HCEC 1CT (cell line): ENCODE results near the gene ERV3-1.
A peak's percentile ranks its signal among the peaks of the same experiment; 100 is the strongest.
"Not testable (repeated sequence)": the region's sequence is repeated elsewhere in the genome, so short reads cannot be mapped to it uniquely, and the experiment has no call there.

Experiments used
- DNase-seq: peaks from one replicate; pipeline ENCODE4 v3.0.0-alpha.2; 2017

Gene ERV3-1, protein sequence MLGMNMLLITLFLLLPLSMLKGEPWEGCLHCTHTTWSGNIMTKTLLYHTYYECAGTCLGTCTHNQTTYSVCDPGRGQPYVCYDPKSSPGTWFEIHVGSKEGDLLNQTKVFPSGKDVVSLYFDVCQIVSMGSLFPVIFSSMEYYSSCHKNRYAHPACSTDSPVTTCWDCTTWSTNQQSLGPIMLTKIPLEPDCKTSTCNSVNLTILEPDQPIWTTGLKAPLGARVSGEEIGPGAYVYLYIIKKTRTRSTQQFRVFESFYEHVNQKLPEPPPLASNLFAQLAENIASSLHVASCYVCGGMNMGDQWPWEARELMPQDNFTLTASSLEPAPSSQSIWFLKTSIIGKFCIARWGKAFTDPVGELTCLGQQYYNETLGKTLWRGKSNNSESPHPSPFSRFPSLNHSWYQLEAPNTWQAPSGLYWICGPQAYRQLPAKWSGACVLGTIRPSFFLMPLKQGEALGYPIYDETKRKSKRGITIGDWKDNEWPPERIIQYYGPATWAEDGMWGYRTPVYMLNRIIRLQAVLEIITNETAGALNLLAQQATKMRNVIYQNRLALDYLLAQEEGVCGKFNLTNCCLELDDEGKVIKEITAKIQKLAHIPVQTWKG

DNA sequence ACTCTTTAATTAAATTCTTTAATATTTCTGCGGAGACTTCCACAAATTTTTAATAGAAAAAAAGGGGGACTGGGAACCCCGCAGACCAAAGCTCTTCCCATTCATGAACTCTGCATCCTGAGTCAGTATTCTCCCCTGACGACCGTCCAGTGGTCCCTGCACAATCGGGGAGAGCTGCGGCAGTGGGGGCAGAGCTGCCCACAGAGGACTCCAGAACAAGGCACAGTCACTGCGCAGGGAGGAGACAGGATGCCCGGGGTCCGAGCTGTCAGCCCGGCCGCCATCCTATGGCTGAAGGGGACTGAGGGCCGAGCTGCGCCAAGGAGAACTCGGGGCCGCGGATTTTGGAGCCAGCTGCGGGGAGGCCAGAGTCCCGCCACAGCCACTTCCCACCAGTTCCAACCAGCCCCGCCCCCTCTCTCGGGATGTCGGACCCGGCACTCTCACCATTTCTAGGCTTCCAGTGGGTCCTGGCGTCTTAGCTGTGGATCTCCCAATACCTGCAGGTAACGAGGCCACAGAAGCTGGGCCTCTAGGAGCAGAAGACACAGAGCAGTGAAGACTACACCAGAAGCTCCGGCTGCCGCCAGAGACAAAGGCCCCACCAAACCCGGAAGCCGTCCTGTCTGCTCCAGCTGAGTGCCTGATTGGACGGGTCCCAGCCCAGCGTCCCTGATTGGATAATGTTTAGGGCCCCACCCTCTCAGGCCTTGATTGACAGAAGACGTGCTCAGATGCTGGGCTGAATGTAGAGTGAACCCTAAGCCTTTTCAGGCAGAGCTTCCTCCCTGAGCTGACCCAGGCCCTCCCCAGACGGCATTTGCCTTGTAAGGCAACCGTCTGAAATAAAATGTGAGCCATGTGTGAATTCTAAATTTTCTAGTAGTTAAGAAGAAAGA, at the start of gene ERV3-1:
TSS of gene ERV3-1 (minus strand) at position 594 of the 899 bp plus-strand sequence. CDS start 13,661 bp downstream, outside the sequence.
- DNase-seq, result peak; percentile 91

DNA sequence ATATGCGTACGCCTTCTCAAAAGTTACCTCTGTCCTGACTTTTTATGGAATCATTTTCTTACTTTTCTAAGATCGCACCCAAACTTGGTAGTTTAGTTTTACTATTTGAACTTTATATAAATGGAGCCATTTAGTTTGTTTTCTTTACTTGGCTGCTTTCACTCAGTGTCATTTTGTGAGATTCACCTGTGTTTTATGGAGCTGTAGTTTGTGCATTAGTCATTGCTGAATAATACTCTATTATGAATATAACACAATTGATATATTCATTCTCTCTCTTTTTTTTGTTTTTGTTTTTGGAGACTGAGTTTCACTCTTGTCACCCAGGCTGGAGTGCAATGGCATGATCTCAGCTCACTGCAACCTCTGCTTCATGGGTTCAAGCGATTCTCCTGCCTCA, 49.3 kb upstream of the ERV3-1 start:
- not testable (repeated sequence) for DNase-seq

DNA sequence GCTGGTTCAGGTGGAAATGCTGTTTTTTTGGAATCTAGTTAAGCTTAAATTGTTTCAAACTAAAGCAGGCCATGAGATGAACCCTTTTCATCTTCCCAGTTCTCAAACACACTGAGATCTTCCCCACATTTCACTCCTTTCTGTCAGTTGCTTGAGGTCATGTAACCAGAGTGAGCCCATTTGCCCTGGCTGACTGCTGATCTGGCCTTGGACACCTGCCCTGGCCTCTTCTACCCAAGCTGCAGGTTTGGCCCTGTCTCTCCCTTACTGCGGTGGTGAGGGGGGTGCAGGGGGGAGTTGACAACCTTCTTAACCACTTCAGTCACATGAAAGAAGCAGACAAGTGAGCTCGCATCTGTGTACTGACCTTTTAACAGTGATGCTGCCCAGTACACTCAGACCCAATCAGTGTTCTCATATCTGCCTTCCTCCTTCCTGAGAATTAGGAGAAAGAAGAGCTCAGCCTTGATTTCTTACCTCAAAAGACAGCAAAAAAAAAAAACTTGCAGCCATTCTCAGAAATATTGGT, 48.0 kb upstream of the ERV3-1 start:
- DNase-seq, result not testable (repeated sequence)

DNA sequence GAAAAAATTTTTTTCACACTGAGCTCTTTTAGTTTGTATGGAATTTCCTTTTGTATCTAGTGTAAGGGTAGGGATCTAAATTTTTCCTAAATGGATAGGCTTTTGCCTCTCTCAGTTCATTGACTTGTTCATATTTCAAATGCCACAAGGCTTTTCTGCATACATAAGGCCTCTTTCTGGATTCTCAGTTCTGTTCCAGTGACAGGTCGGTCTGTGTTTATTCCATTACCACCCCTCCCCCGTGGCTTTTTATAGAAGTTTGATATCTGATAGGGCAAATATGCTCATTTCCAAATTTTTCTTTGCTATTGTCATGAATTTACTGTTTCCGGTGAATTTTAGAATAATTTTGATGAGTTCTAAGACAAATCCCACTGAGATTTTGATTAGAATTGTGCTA, 45.2 kb upstream of the ERV3-1 start:
- not testable (repeated sequence) for DNase-seq

DNA sequence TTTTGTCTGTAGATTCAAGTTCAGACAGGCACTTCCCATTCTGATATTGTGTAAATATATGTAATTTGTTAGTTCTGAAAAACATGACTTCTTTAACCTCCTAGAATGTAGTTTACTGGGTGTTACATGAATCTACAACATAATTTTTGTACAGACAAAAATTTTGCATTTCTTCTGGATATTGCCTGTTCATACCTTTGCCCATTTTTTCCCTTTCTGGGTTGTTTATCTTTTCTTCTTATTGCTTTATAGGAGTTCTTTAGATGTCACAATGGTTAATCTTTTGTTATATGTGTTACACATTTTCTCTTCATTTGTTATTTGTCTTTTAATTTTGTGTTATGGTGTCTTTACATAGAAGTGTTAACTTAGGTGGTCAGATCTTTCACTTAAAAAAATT, 44.7 kb upstream of the ERV3-1 start:
- DNase-seq, result not testable (repeated sequence)

DNA sequence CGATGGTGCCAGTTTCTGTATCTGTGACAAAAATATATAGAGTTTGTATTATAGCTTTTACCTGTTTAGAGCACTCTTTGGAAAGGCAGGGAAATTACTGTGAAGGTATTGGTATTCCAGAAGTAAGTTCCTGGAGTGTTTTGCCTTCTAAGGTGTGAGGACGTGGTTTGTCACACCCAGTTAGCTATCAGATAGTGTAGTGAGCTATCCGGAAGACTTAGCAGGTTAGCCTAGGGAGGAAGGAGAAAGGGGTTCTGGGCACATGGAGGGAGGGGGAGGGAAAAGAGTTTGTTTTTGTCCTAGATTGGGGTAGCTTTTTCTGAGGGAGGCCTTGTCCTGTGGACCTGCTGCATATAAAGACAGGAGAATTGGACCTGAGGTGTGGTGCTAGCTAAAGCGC, 39.8 kb upstream of the ERV3-1 start:
- not testable (repeated sequence) for DNase-seq

DNA sequence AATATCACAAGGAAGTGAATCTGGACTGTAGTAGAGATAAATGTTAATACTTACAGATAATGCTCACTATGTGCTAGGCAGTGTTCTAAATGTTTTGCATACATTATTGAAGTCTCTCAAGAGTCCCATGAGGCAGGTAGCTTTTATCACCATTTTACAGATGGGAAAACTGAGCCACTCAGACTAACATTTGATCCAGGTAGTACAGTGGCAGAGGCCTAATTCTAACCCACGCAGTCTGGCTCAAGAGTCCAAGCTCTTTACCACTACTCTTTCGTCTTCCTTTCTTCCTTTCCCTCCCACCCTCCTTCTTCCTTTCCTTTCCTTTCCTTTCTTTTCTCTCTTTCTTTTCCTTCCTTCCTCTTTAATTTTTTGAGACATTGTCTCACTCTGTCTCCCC, 39.1 kb upstream of the ERV3-1 start:
- not testable (repeated sequence) for DNase-seq

DNA sequence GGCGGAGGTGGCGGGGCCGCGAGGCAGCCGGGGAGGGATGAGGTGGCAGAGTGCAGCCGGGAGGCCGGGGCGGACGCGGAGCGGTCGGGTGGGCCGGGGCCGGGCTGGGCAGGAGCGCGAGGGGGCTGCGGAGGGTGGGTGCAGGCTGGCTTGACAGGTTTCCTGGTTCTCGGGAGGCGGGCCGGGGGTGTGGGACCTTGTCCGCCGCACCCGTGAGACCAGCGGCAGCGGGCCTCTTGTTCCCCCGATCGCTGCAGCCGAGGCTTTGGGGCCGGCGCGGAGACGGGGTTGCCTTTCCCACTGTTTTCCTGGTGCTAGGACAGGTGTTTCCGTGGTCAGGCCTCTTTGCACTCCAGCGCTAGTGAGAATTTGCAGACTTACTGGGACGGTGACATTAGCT, 32.3 kb upstream of the ERV3-1 start:
- peak; percentile 1 for DNase-seq

DNA sequence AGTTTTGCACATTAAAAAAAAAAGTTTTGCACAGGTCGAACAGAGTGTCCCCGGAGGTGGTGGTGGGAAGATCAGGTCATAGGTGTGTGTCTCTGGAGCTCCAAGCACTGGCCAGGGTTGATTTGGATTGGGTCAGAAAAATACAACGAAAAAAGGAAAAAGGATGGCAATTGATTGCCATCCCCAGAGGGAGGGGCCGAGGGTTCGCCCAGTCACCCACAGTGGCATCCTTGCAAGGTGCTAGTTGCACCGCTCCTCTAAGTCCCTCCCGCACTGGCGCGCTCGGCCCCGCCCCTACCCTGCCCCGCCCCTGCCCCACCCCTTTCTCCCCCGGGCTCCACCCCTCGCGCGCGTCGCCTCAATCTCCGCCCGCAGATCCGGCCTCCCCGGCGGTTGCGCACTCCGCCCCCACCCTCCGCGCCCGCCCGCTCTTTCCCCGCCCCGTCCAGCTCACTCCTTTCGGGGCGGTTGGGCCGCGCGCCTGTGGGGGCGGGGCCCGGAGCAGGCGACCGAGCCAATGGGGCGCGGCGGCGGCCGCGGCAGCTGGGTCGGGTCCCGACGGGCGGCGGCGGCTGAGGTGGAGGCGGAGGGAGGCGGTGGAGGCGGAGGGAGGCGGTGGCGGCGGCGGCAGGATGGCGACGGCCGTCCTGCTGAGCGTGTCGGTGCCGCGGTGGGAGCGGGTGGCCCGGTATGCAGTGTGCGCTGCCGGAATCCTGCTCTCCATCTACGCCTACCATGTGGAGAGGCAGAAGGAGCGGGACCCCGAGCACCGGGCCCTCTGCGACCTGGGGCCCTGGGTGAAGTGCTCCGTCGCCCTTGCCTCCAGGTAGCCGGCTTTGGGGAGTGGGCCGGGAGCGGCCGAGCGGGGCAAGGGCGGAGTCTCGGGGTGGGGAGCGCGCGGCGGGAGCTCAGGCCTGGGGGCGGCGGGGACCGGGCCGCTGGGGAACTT, 31.5 kb upstream of the ERV3-1 start:
- peak; percentile 92 for DNase-seq

DNA sequence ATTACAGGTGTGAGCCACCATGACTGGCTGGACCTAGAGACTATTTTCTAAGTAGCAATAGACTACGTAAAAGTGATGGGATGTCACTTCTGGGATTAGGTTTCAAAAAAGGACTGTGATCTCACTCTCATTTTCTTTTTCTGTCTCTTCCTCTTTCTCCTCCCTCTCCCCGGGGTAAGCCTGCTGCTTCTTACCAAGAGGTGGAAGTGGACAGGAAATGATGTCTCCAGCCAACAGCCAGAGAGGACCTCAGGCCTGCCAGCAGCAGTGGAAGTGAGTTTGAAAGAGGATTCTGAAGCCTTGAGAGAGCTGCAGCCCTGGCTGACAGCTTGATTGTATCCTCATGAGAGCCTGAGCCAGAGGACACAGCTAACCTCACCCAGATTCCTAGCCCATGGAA, 30.0 kb upstream of the ERV3-1 start:
- not testable (repeated sequence) for DNase-seq

DNA sequence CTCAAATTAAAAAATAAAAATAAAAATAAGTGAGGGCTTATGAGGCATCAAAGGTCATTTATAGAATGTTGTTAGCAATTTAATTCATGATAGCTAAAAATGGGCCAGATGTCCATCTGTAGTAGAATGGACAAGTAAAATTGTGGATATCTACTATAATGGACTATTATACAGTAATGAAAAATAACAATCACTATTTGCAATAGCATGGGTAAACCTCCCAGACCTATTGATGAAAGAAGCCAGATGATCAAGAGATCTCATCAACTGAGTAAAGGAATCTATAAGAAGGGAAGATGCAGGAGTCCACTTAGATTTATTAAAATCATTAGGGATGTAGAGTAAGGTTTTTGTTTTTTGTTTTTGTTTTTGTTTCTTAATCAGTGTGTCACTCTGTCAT, 29.0 kb upstream of the ERV3-1 start:
- DNase-seq, result not testable (repeated sequence)

DNA sequence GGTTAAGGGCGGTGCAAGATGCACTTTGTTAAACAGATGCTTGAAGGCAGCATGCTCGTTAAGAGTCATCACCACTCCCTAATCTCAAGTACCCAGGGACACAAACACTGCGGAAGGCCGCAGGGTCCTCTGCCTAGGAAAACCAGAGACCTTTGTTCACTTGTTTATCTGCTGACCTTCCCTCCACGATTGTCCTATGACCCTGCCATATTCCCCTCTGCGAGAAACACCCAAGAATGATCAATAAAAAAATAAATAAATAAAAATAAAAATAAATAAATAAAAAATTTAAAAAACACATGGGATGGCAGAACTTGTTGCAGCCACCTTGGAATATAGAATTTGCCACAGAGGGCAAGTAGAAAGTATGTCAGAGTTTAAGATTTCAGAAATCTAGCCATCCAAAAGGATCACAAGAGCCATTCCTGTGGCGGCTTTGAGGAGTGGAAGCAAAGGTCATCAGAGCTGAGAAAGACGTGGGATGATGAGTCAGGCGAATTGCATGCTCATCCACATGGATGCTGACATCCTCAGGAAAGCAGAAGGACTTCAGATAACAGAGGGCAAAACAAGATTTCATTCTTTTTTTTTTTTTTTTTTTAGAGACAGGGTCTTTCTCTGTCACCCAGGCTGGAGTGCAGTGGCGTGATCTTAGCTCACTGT, 27.8 kb upstream of the ERV3-1 start:
- peak; percentile 25 for DNase-seq

DNA sequence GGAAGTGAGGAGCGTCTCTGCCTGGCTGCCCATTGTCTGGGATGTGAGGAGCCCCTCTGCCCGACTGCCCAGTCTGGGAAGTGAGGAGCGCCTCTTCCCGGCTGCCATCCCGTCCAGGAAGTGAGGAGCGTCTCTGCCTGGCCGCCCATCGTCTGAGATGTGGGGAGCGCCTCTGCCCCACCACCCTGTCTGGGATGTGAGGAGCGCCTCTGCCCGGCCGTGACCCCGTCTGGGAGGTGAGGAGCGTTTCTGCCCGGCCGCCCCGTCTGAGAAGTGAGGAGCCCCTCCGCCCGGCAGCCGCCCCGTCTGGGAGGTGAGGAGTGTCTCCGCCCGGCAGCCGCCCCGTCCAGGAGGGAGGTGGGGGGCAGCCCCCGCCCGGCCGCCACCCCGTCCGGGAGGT, 26.9 kb upstream of the ERV3-1 start:
- not testable (repeated sequence) for DNase-seq

DNA sequence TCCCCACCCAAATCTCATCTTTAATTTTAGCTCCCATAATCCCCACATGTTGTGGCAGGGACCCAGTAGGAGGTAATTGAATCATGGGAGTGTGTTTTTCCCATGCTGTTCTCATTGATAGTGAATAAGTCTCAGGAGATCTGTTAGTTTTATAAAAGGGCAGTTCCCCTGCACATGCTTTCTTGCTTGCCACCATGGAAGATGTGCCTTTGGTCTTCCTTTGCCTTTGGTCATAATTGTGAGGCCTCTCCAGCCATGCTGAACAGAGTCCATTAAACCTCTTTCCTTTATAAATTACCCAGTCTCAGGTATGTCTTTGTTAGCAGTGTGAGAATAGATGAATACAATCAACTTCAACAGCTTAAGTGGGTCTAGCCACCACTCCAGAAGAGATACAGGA, 18.5 kb upstream of the ERV3-1 start:
- not testable (repeated sequence) for DNase-seq

DNA sequence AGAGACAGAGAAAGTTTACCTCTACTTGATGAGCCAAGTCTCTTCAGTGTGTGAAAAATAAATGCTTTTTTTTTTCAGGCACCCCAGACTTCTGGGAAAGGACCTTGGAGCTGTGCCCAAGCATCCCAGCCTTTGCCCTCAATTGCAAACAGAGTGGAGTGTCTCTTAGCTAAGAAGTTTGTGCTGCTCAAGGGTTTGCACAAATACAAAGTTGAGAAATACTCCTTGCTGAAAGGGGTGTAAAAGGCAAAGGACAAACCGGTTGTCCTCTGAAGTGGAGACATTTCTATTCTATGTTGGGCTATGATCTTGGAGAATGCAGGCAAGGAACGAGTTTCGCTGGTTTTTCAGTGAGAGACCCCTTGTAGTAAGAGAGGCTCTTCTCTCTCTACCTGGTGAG, 14.5 kb upstream of the ERV3-1 start:
- DNase-seq, result not testable (repeated sequence)

DNA sequence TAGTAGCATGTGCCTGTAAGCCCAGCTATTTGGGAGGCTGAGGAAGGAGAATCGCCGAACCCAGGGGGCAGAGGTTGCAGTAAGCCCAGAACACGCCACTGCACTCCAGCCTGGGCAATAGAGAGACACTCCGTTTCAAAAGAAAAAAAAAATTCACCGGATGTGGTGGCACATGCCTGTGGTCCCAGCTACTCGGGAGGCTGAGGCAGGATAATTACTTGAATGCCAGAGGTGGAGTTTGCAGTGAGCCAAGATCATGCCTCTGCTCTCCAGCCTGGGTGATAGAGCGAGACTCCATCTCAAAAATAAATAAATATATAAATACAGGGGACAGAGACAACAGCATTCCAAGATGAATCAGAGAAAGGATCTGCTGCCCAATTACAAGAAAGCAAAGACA, 3.4 kb upstream of the ERV3-1 start:
- DNase-seq, result not testable (repeated sequence)

DNA sequence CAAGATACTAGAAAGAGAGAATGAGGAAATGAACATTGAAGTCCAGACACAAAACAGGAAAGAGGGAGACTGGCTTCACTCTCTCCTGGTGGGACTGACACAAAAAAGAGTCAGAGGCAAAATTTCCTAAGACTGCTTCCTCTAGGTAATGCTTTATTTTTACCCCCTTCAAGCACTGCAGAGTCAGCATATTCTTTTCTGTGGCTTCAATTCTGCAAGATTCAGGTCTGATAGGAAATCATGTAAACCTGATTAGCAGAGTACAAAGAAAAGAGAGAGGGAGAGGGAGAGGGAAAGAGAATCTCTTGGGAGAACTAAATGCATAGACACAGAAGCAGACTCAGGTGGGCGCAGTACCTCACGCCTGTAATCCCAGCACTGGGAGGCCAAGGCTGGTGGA, 2.9 kb upstream of the ERV3-1 start:
- not testable (repeated sequence) for DNase-seq

DNA sequence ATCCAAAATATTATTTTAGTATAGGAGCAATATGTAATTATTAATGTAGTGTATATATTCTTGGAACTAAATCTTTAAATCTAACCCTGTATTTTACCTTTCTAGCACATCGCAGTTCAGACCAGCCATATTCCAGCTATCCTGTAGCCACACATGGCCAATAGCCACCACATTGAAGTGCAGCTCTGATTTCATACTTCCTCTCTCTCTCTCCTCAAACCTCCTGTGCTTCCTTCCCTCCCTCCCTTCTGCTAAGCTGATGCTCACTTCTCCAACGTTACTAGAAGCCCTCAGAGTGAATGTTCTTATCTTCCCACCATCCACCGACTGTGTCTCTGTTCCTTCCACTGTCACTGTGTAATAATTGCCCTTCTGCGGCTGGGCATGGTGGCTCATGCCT, 549 bp upstream of the ERV3-1 start:
- DNase-seq, result not testable (repeated sequence)

DNA sequence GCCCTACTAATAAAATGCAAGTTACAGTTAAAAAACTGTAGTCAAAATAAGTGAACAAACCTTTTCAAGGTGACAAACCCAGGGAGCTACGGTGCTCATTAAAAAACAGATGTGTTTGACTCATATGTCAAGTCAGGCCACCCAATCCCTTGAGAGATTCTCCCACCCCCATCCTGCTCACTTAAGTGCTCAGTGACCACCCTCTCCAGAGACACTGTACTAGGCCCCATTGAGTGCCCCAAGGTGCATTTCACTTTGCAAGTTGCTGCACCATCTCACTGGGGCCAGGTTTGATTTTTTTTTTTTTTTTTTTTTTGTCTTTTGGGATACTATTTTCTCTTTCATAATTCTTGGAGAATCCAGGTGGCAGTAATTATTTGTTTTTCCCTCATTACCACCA, 1.9 kb downstream of the ERV3-1 start:
- DNase-seq, result no peak

DNA sequence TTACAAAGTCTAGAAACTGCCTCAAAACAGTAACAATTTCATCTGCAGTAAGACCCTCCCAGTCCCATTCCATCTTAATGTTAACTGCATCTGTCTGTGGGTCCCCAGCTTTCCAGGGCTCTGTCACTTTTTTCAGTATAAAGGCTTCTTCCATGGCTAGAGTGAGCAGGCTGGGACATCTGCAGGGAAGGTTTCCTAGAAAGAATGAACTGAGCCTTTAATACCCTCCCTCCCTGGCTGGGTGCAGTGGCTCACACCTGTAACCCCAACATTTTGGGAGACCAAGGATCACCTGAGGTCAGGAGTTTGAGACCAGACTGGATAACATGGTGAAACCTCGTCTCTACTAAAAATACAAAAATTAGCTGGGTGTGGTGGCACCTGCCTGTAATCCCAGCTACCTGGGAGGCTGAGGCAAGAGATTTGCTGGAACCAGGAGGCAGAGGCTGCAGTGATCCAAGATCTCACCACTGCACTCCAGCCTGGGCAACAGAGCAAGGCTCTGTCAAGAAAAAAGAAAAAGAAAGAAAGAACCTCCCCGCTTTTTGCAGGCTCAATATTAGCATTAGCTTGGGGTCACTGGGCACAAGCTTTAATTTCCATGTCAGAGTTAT, 3.4 kb downstream of the ERV3-1 start:
- no peak for DNase-seq

DNA sequence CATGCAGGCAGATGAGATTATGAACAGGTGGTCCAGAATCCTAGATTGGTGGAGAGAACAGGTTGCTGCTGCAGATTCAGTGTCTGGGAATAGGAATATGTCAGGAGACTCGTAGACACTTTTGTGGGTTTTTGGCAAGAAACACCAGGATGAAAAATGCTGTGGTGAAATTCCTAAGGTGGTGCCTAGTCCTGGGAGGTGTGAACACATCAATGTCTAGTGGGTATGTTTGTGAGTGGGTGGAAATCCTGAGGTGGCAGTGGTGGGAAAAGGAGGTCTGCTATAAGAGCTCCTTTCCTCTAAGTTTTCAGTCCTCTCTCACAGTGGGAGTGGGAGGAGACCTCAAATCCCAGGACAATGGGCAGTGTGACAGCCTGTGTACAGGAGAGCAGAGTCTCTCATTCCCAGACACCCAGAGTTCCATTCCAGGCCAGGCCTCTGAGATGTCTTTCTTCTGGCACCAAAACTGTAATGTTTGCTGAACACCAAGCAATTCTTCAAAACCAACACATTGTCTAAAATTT, 5.1 kb downstream of the ERV3-1 start:
- no peak for DNase-seq
